NCI-H524 (cell line): ENCODE results near the gene EFR3B.
A peak's percentile ranks its signal among the peaks of the same experiment; 100 is the strongest.

Source experiments
- DNase-seq, 2 experiments: peaks; one replicate each; lab custom pipeline; 2025; lab: John Stamatoyannopoulos, UW

The EFR3B gene

GRCh38 chr2:25184254-25184653, 142.4 kb downstream of the EFR3B start:
- DNase-seq = no peak

DNA sequence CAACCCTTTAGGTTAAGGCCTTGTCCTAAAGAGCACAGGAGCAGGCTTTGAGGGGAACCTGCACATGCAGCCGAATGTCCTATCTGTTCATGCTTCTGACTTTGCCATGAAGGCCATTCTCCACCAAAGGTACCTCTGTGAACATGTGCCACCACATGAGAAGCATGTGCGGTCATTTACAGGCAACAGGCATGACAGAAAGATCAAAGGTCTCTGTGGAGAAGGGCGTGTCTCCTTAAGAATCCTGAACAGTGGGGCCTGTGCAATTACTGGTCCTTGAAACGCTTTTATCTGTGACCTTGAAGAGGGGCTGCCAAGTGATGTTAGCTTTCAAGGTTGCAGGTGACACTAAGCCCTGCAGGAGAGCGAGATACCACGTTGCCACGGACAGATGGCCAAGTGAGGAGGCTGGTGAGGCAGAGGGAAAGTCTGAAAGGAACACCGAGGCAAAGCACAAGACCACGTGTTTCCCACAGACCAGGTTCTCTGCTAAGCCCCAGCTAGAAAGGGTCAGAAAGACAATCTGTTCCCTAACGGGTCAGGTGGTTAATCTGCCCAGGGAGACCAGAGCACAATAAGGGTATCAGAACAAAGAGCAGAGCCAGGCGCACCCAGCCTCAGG, 146.0 kb downstream of the EFR3B start:
- DNase-seq = peak; percentile 35 to 75

- DNase-seq = no peak
These were observed 146.5 kb downstream of the EFR3B start for GRCh38 chr2:25188405-25188804.

GRCh38 chr2:25190536-25190935, 148.7 kb downstream of the EFR3B start:
- DNase-seq = no peak

GRCh38 chr2:25194576-25195122, 152.8 kb downstream of the EFR3B start:
- no peak for DNase-seq

DNA sequence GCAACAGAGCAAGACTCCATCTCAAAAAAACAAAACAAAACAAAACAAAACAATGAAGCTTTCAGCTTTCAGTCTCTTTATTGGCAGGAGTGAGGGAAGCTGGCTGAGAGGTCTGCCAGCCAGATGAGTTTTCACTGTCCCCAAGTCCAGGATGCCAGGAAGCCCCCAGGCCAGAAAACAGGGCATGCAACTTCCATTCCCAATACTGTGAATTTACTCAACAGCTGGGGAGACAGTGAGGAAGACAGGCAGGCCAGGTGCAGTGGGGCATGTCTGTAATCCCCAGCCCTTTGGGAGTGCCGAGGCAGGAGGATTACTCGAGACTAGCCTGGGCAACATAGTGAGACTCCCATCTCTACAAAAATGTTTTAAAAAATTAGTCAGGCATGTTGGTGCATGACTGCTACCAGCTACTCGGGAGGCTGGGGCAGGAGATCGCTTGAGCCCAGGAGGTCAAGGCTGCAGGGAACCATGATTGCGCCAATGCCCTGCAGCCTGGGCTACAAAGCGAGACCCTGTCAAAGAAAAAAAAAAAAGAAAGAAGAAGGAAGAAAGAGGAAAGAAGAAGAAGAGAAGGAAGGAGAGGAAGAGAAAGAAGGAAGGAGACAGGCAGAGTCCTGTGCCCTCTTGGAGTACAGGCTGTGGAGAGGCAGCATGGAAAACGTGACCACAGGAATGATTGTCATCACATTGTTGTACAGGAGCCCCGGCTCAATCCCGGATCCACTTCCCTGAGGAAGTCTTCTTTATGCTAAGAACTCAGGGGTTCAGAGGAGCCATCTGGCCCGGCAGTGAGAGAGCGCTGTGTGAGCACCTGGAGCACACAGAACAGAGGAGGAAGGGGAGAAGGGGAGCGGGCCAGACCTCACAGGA, 155.7 kb downstream of the EFR3B start:
- peak; percentile 20 to 49 for DNase-seq

- no peak for DNase-seq
These were observed 156.3 kb downstream of the EFR3B start for GRCh38 chr2:25198209-25198525.

DNA sequence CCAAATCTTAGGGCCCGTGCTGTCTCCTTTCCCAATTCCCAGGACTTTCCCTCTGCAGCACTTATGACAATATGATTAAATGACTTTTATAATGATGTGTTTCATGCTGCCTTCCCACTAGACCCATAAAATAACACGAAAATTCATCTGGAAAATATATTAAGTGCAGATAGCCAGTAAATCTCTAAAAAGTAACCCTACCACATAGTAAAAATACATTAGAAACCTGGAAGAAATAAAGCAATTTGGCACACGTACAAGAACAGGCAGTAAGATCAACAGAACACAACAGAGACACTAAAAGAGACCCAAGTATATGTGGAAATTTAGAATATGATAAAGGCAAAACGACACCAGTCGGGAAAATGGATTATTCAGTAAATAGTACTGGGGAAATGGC, 156.7 kb downstream of the EFR3B start:
- no peak for DNase-seq

GRCh38 chr2:25201265-25201664, 159.4 kb downstream of the EFR3B start:
- DNase-seq = no peak

- DNase-seq = no peak
These were observed 159.9 kb downstream of the EFR3B start for GRCh38 chr2:25201794-25202193.

GRCh38 chr2:25202275-25202674, 160.4 kb downstream of the EFR3B start:
- no peak for DNase-seq

DNA sequence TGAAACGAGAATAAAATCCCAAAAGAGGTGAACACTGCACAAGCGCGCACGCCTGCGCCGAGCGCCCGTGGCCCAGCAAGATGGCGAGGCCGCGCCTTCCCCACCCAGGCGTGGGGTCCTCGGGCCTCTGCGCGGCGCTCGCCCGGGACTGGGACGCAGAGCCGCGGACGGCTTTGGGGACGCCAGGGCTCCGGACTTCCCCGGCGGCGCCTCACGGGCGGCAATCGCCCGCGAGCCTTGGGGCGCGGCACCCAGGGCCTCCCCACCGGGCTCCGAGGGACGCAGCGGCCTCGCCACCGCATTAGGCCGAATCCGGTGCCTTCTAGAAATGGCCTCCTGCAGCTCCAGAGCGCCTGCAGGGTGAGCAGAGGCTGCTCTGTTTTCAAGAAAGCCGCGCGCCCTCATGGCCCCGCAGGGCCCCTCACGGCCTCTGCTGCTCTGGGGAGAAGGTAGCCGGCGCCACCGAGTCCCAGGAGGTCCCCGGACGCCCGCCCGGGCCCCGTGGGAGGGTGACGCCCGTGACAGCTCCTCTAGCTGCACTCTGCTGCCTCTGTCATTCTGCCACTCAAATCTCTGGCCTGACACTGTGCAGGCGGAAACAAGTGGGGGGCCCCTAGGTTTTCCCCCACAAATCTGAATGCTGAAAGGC, 162.4 kb downstream of the EFR3B start:
- no peak for DNase-seq

DNA sequence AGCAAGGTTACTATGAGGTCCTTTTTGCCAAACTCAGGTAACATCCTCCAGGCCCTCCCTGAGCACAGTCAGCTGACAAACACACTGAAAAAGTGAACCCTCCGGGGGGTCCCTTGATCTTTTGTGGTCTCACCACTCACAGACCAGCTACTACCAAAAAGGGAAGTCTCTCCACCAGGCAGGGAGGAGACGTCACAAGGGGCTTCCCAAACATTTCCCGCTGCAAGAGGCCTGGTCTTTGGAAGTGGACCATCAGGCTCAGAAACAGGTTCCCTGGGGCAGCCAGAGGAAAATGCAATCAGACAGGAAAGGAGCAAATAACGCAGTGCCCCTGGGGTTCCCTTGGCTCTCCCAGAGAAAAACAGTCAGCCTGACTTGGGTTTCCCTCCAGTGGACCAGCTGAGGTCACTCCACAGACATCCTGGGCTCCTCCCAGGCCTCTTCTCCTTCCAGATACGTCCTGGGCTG, 165.2 kb downstream of the EFR3B start:
- DNase-seq = no peak
